KOPT-K1 (cell line): ENCODE data around the gene GRIK3.

Experiments used
- H3K27ac ChIP-seq: fragments of 200-600 bp; sonication (generic); 2 replicates; pipeline ENCODE4 v1.5.1; 2016; ENCODE audit warnings: antibody characterized with exemption, mild to moderate bottlenecking, low read depth, low read length; ENCODE audit not compliant: poor library complexity, severe bottlenecking
- H3K36me3 ChIP-seq: fragments of 200-600 bp; sonication (generic); 2 replicates; pipeline ENCODE4 v1.5.1; 2017; ENCODE audit warnings: antibody characterized with exemption, mild to moderate bottlenecking, low read length, moderate library complexity; ENCODE audit not compliant: insufficient read depth
- H3K9me3 ChIP-seq: fragments of 200-600 bp; sonication (generic); 2 replicates; pipeline ENCODE4 v1.5.1; 2017; ENCODE audit warnings: antibody characterized with exemption, low read length, mild to moderate bottlenecking; ENCODE audit not compliant: insufficient read depth, poor library complexity, severe bottlenecking

GRIK3 gene

DNA sequence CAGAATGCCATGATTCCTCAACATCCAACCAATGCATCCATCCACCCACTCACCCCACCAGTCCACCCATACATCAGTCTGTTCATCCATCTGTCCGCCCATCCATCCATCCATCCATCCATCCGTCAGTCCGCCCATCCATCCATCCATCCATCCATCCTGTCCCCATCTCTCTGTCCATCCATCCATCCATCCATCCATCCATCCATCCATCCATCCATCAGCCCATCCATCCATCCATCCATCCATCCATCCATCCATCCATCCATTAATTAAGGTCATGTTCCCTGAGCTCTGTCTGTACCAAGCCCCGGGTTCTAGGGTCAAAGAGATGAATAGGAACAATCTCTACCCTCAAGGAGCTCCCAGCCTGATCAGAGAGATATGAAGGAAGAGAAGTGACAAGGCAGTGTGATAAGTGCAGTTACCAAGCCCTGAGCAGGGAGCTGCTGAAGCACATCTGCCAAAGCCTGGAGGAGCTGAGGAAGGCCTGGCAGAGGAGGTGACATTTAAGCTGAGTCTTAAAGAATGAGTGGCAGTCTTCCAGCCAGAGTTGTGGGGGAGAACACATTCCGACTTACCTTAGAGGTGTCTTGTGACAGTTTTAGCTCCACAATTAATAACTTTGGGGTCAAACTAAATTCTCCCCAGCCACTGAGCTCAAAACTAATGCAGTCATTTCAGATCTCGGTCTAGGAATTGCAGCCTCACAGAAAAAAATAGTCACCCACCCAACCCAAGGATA, 47.9 kb downstream of the GRIK3 start:
- Histone ChIP-seq H3K9me3 (no peaks in the 10 kb centered on the region), H3K27ac (no peak overlapping the region), H3K36me3 (no peaks in the 10 kb centered on the region)

DNA sequence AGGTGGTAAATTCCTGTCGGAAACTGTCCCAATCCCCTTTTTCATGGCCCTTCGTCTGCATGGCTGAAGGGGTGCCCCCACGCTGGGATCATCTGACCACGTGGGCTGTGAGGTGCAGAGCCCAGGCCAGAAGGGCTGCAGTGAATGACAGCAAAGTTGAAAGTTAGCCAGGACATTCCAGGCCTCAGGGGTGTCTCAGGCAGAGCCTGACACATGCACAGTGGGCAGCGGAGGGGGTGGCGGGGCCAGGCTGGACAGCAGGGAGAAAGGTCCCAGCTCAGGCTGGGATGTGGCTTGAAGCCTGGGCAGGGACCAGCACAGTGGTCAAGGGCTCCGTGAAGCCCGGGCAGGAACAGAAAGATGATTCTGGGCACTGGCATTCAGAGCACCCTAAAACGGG, 49.6 kb downstream of the GRIK3 start:
- no peak overlapping the region for H3K27ac ChIP-seq
- H3K36me3 ChIP-seq, result no peaks in the 10 kb centered on the region
- no peaks in the 10 kb centered on the region for H3K9me3 ChIP-seq

DNA sequence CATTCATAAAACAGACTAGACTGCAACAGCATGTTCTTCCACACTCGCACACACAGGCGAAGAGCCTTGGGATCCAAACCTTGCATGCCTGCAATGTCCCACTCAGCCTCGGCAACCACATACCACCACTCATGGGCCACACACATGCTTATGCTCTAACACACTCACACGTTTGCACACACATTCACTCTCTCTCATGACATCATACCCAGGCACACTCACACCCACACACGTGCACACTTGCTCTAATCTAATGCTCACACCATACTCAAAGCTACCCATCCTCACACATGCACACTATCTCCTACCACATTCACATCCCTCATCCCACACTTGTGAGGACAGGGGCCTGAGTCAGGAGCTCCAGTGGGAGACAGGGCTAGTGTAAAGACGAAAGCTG, 50.3 kb downstream of the GRIK3 start:
- Histone ChIP-seq H3K36me3 (no peaks in the 10 kb centered on the region), H3K9me3 (no peaks in the 10 kb centered on the region), H3K27ac (no peak overlapping the region)

DNA sequence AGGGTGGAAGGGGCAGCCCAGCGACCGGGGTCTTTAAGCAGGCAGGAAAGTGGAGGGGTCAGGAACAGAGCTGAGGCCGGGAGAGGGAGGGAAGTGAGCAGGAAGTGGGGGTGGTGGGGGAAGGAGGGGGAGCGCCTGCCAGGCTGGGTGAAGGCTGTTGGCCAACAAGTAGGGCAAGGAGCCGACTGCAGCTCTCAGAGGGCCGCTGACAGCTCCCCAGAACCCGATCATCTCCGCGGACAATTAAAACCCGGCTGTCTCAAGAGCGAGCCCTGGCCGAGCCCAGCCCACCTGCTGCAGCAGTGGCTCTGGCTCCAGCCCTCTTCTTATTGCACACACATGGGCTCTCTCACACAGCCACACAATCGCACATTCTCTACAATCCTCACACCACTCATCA, 51.6 kb downstream of the GRIK3 start:
- no peak overlapping the region for H3K27ac ChIP-seq
- H3K9me3 ChIP-seq, result peaks cover 8% of the 10 kb centered on the region
- no peaks in the 10 kb centered on the region for H3K36me3 ChIP-seq

DNA sequence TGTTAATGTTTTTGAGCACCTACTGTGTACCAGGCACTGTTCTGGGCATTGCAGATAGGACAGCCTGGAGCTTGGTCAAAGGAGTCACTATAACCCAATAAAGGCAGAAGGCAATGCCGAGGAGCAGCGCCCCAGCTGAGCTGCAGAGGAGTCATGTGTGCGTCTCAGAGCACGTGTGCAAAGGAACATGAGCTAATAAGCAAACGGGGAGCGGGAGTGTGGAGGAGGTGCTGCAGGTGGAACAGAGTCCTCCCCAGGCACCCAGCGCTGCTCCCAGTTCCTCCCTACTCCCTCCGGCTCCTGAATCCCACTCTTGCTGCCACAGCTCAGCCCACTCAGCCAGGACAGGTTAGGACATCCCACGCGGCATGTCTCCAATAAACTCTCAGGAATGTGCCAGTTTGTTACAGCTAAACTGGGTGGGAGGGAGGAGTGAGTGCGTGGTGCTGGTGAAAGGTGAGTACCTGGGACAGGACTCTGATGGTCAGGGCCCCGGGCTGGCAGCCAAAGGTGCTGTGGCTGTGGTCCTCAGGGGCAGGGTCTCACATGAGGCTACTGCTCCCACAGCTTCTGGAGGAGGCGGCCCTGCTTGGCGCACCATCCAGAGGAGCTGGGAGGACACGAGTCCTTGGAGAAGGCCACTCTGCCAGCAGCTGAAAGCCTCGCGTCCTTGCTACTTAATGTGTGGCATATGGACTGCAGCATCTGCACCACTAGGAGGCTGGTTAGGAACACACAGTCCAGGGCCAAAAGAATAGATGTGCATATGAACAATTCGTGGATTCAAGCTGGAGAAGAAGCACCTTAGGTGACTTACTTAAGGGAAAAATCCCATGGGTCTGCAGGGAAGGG, 52.3 kb downstream of the GRIK3 start:
- H3K27ac ChIP-seq, result no peak overlapping the region
- H3K36me3 ChIP-seq, result no peaks in the 10 kb centered on the region
- H3K9me3 ChIP-seq, result peaks cover 8% of the 10 kb centered on the region

DNA sequence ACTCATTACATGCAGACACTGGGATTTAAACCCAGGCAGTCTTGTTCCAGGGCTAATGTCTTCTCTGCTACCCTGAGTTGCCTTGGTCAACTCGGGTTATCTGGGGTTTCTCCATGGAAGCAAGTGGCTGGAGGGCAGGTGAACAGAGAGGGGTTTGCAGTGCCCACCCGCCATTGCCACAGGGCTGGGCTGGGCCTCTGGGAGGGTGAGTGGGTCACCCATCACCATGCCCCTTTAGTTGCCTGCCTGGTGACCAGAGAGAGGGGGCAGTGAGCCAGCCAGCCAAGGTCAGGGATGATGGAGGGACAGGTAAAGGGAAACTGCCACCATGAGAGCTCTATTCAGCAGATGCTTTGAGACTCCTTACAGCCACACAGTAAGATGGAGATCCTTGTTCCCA, 53.2 kb downstream of the GRIK3 start:
- no peaks in the 10 kb centered on the region for H3K36me3 ChIP-seq
- no peak overlapping the region for H3K27ac ChIP-seq
- peaks cover 8% of the 10 kb centered on the region for H3K9me3 ChIP-seq

DNA sequence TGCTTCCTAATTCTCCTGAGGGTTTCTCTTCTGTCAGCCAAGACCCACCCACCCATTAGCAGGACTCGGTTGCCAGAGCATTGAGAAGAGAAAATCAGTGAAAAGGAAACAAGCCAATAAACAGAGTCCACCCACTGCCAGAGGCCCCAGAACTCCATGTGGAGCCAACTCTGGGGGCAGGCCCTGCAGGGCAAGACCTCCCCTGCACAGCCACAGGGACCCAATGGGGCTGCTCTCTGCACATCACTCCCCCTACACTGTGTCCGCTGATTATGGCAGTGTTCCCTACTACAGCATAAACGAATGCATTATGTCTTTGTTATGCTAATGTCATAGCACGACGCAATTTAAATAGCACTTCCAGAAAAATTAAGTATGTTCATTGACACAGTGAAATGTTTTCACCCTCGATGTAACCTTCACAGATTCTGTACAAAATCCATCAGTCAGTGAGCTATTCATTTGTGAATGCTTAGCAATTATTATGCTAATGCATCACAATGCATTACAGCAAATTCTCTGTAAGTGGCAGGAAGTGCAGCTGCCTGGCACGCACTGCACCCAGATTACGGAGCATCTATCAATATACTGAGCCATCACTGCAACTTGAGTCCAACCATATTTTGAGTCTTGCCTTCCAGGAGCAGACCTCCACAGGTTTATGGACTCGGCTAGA, 56.4 kb downstream of the GRIK3 start:
- peaks cover 8% of the 10 kb centered on the region for H3K9me3 ChIP-seq
- no peaks in the 10 kb centered on the region for H3K36me3 ChIP-seq
- no peak overlapping the region for H3K27ac ChIP-seq

DNA sequence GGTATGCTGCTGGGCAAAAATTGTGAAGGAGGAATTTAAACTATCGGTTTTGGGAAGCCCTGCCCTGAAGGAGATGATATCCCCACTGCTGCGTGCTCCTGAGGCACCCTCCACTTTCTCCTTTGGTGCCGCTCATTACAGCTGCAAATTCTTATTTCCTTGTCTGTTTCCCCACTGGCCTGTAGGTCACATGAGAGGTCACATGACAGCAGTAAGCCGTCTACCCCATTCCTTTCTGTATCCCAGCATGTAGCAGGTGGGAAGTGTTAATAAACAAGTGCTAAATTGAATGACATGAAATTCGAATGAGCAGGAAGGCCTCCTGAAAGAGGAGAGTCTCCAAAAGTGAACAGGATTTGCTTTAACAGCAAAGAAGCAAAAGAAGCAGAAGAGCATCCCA, 58.7 kb downstream of the GRIK3 start:
- Histone ChIP-seq H3K9me3 (peaks cover 8% of the 10 kb centered on the region), H3K27ac (no peak overlapping the region), H3K36me3 (no peaks in the 10 kb centered on the region)

DNA sequence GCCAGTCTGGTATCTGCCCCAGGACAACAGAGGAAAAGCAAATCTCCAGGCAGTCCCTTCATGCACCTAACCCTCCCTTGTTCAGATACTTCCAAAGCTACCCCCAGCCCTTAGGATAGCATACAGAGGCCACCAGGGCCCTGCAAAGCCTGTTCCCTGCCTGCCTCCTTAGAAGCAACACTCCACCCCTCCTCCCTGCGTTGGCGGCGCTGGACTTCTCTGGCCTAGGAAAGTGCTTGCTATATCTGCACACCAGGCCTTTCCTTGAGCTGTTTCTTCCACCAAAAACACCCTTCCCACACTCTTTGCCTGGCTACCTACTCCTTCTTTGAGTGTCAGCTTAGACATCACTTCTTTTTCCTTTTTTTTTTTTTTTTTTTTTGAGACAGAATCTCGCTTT, 61.3 kb downstream of the GRIK3 start:
- peaks cover 1% of the 10 kb centered on the region for H3K9me3 ChIP-seq
- no peaks in the 10 kb centered on the region for H3K36me3 ChIP-seq
- H3K27ac ChIP-seq, result no peak overlapping the region

DNA sequence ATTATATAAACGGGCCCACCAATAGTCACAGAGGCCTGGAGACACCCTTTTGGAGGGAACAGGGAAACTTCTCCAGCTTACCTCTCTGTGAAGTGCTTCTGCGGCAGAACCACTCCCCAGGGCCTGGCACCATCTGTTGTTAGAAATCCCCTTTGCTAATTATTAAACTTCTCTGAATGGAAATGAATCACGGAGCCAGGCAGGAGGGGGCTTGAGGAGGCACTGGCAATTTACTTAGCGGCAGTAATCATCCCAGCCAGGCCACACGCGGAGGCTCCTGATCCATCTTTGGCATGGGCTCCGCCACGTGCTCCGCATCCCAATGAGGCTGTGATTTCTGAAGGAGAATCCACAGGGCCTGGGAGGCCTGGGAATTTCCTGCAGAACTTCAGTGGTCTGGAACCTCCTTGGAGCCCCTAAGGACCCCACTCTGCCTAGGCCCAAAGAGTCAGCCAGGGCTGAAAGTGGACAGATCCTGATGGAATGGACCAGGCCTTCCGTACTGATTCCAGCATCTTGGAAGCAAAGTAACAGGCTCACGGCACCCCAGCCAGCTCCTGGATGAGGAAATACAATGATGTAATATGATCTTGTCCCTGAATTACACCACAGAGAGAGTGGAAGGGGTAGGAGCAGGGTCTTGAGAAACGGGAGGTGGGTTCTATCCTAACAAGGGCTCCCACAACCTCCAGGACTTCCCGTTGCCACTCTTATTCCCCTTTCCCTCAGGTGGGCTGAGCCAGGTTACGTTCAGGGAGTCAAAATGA, 62.3 kb downstream of the GRIK3 start:
- H3K27ac ChIP-seq, result no peak overlapping the region
- H3K36me3 ChIP-seq, result no peaks in the 10 kb centered on the region
- H3K9me3 ChIP-seq, result no peaks in the 10 kb centered on the region

DNA sequence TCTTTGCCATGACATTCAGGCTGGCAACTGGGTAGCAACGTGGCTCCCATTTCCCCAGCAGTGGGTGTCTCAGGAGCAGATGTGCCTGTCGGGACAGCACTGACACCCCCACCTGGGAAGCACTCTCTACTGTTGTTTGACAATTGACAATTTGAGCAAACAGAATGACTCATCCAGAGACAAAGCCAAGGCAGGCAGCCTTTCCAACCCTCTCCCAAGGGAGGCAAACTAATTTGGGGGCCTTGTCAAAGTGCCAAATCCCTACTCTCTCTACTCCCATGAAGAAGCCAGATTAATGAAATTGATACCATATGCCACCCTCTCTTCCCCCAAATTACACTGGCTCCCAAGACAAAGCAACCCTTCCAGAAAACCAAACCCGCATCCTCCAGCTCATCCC, 65.6 kb downstream of the GRIK3 start:
- Histone ChIP-seq H3K9me3 (no peaks in the 10 kb centered on the region), H3K27ac (no peak overlapping the region), H3K36me3 (no peaks in the 10 kb centered on the region)

DNA sequence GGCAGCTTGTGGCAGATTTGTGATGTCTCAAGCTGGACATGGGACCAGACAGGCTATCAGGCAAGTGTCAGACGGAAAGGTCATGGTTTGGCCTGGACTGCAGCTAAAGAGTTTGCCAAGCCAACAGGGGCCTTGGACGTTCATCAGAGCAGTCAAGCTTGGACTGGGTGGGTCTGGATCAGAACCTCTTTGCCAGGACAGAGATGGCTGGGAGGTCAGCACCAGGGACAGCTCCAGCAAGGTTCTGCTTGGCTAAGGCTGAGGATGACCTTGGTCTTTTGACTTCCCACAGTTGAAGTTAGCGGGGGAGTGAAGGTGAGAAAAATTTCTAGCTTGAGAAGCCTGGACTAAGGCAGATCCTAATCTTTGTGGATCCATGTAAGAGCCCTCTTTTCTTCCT, 68.1 kb downstream of the GRIK3 start:
- Histone ChIP-seq H3K27ac (no peak overlapping the region), H3K9me3 (no peaks in the 10 kb centered on the region), H3K36me3 (no peaks in the 10 kb centered on the region)

DNA sequence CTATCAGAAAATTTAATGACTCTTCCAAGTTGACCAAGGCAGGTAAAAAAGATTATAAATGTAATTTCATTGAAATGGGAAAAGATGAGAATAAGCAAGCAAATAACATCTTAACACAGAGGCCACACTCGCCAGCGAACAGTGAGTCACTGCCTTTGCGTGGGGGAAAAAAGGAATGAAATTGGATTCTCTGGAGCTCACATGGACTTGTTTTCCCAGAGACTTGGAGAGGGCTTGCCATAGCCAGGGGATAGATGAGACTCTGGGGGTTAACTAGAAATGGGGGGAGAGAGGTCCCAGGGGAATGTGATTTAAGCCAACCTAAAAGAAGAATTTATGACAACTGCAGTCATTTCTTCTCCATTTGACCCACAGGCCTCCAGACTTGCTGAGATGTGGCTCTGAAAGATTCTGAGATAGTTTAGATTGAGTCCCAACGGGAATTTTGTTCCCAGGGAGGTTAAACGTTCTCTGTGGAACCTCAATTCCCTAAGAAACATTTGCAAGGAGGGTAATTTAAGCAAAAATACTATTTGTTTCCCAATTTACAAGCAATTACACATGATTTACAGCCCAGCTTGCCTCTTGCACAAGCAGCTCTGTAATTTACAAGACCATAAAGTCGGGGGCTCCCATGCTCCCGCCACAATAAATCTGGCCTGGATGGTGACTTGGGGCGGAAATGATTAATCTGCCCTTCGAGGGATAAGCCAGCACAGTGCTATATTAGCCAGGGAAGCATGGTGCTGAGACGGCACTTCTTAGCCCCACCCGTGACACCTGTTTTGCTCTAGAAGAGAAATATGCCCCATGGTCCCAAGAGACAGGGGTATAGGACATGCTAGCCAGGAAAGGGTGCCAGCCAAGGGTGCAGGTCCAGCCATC, 68.8 kb downstream of the GRIK3 start:
- Histone ChIP-seq H3K36me3 (no peaks in the 10 kb centered on the region), H3K9me3 (no peaks in the 10 kb centered on the region), H3K27ac (no peak overlapping the region)

DNA sequence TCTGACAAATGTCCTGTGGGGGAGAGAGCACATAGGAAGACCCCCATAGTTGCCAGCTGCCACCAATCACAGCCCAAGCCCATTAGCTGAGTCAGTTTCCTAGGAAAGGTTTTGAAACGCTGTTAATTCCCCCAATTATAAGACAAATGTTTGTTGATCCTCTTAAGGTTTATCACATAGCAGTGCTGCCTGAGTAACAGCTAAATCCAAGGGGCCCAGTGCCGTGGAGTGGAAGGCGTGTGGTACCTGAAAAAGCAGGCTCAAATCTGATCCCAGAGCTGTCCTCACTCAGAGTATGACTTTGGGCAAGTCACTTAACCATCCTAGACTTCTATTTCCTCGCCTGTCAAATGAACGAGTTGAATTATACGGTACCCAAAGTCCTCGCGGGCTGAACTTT, 69.5 kb downstream of the GRIK3 start:
- Histone ChIP-seq H3K9me3 (no peaks in the 10 kb centered on the region), H3K27ac (no peak overlapping the region), H3K36me3 (no peaks in the 10 kb centered on the region)
